ENCODE results near the gene PIANP.
"Not testable (repeated sequence)": the region's sequence is repeated elsewhere in the genome, so short reads cannot be mapped to it uniquely, and the experiment has no call there.

PIANP gene

GRCh38 chr12:6700646-6701051 is at the start of gene PIANP:
TSS of gene PIANP (minus strand) at chr12:6700815. CDS start at chr12:6698061, 2,754 bp downstream.
- POLR2A ChIA-PET = interaction anchor here (0.6 kb wide), 1 partner anchor 36 kb away, joined by 4 read pairs; no protein-coding TSS in a partner anchor
- no peak for TF ChIP-seq CTCF (IDR thresholded peaks at IDR 0.05; ENCODE audit: control extremely low read depth, extremely low read depth, low read depth, missing control alignments)
- no peak for DNase-seq (ENCODE audit: extremely low spot score)
- CTCF ChIA-PET = no interaction called here

- CTCF ChIA-PET = interaction anchor here (1.3 kb wide), 1 partner anchor 18 kb away, joined by 5 read pairs; no protein-coding TSS in a partner anchor
- no peak for TF ChIP-seq CTCF (IDR thresholded peaks at IDR 0.05; ENCODE audit: control extremely low read depth, extremely low read depth, low read depth, missing control alignments)
- POLR2A ChIA-PET = no interaction called here
- no peak for DNase-seq (ENCODE audit: extremely low spot score)
Observed at GRCh38 chr12:6748761-6749160, 48.1 kb upstream of the PIANP start.

GRCh38 chr12:6747216-6747615 is 46.6 kb upstream of the PIANP start:
- POLR2A ChIA-PET = interaction anchor here (1.0 kb wide), 1 partner anchor 24 kb away, joined by 3 read pairs; no protein-coding TSS in a partner anchor
- TF ChIP-seq CTCF (IDR thresholded peaks at IDR 0.05; ENCODE audit: control extremely low read depth, extremely low read depth, low read depth, missing control alignments) = no peak
- CTCF ChIA-PET = no interaction called here
- DNase-seq (ENCODE audit: extremely low spot score) = no peak

- ChIA-PET POLR2A (interaction anchor here (1.0 to 1.2 kb wide), 2 partner anchors 23 to 121 kb away, joined by 3 to 8 read pairs; partner anchors contain the start of gene TPI1), CTCF (interaction anchor here (0.9 to 3.6 kb wide), 5 partner anchors 7 to 32 kb away, joined by 3 to 32 read pairs (median 7); partner anchors contain the start of genes MLF2 and PTMS)
- peak; percentile 50 for DNase-seq (ENCODE audit: extremely low spot score)
- TF ChIP-seq CTCF (IDR thresholded peaks at IDR 0.05; ENCODE audit: control extremely low read depth, extremely low read depth, low read depth, missing control alignments) = no peak
Observed at GRCh38 chr12:6745741-6746525, 45.3 kb upstream of the PIANP start.

GRCh38 chr12:6743300-6743699 is 42.7 kb upstream of the PIANP start:
- DNase-seq (ENCODE audit: extremely low spot score); POLR2A ChIA-PET: not testable (repeated sequence)
- CTCF ChIA-PET = interaction anchor here (1.4 to 3.6 kb wide), 2 partner anchors 10 to 35 kb away, joined by 4 to 32 read pairs; partner anchors contain the start of gene MLF2

GRCh38 chr12:6742834-6743233 is 42.2 kb upstream of the PIANP start:
- DNase-seq (ENCODE audit: extremely low spot score) = no peak
- CTCF ChIA-PET = interaction anchor here (1.4 to 3.6 kb wide), 2 partner anchors 10 to 36 kb away, joined by 4 to 32 read pairs; partner anchors contain the start of gene MLF2
- POLR2A ChIA-PET = no interaction called here
- TF ChIP-seq CTCF (IDR thresholded peaks at IDR 0.05; ENCODE audit: control extremely low read depth, extremely low read depth, low read depth, missing control alignments) = no peak

- POLR2A ChIA-PET; DNase-seq (ENCODE audit: extremely low spot score): not testable (repeated sequence)
- CTCF ChIA-PET = interaction anchor here (1.4 to 3.6 kb wide), 2 partner anchors 11 to 36 kb away, joined by 4 to 32 read pairs; partner anchors contain the start of gene MLF2
Observed at GRCh38 chr12:6742080-6742479, 41.5 kb upstream of the PIANP start.

All from GM10248 (cell line).